Inferior parietal cortex (tissue), 1 donor: ENCODE results near the gene MUC5B.

Experiments
- DNase-seq: peaks from one replicate; pipeline ENCODE4 v3.0.0-alpha.2; 2016; ENCODE audit errors: extremely low spot score

The MUC5B gene

GRCh38 chr11:1192741-1193325 lies 30.0 kb upstream of the MUC5B start:
- no peak for DNase-seq

DNA sequence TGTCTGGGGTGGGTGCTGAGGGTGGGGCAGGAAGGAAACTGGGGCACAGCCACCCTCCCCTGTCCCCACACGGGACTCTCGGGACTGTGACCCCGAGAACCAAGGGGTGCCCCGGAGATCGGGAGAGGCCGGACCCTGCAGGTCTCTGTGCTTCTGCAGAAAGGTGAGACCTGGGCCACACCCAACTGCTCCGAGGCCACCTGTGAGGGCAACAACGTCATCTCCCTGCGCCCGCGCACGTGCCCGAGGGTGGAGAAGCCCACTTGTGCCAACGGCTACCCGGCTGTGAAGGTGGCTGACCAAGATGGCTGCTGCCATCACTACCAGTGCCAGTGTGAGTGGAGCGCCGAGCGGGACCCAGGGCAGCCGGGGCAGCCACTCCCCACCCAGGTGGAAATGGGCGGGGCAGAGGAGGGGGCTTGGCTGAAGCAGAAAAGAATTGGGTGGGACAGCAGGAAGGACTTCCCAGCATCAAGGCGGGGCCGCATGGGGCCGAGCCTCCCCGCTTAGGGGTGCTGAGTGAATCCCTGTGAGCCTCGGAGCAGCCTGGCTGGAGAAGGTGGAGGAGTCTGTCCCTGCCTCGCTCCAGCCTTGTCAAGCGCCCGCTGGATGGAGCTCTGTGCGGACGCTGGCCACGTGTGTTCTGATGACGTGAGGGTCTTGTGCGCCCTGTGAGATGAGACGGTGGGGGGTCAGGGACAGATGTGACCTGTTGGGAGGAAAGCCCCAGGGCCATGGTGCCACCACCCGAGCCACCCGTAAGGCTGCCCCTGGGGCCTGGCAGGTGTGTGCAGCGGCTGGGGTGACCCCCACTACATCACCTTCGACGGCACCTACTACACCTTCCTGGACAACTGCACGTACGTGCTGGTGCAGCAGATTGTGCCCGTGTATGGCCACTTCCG lies 29.3 kb upstream of the MUC5B start:
- no peak for DNase-seq

DNA sequence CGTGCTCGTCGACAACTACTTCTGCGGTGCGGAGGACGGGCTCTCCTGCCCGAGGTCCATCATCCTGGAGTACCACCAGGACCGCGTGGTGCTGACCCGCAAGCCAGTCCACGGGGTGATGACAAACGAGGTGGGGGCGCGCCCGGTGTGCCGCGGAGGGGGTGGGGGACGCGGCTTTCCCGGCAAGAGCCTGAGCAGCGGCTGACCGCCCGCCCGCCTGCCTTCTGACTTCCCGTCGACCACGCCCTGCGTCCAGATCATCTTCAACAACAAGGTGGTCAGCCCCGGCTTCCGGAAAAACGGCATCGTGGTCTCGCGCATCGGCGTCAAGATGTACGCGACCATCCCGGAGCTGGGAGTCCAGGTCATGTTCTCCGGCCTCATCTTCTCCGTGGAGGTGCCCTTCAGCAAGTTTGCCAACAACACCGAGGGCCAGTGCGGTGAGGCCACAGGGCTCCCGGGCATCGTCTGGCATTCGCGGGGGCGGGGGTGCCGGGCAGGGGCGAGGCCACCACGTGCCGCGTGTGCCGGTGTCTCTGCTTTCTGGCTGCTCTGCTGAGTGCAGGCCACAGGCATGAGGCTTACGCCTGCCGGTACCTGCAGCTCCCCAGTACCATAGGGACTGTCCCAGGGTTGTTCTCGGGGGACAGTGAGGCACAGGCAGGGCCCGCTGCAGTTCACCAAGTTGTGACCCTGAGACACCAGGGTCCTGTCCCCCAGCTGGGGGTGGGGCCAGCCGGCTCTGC lies 28.5 kb upstream of the MUC5B start:
- DNase-seq, result no peak

DNA sequence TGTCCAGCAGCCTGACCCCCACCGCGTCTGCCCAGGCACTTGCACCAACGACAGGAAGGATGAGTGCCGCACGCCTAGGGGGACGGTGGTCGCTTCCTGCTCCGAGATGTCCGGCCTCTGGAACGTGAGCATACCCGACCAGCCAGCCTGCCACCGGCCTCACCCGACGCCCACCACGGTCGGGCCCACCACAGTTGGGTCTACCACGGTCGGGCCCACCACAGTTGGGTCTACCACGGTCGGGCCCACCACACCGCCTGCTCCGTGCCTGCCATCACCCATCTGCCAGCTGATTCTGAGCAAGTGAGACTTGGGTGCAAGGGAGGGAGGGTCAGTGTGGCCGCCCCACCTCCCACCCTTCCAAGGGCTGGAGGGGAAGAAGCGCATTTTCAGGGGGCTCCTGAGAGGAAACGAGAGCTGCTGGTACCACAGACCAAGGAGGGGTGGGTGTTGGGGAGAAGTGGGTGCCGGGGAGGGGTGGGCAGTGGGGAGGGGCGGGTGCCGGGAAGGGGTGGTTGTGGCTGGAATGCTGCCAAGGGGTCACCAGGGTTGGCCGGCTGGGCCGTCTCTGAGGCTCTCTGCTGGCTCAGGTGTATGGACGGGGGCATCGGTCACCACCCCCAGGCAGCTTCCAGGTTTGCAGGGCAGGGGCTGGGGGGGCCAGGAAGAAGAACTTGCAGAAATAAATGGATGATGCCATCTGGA lies 27.7 kb upstream of the MUC5B start:
- no peak for DNase-seq

GRCh38 chr11:1195682-1196515 lies 27.0 kb upstream of the MUC5B start:
- DNase-seq, result no peak

GRCh38 chr11:1196516-1197391 lies 26.1 kb upstream of the MUC5B start:
- DNase-seq, result no peak

- DNase-seq, result no peak
Observed at GRCh38 chr11:1197431-1197885, 25.4 kb upstream of the MUC5B start.

DNA sequence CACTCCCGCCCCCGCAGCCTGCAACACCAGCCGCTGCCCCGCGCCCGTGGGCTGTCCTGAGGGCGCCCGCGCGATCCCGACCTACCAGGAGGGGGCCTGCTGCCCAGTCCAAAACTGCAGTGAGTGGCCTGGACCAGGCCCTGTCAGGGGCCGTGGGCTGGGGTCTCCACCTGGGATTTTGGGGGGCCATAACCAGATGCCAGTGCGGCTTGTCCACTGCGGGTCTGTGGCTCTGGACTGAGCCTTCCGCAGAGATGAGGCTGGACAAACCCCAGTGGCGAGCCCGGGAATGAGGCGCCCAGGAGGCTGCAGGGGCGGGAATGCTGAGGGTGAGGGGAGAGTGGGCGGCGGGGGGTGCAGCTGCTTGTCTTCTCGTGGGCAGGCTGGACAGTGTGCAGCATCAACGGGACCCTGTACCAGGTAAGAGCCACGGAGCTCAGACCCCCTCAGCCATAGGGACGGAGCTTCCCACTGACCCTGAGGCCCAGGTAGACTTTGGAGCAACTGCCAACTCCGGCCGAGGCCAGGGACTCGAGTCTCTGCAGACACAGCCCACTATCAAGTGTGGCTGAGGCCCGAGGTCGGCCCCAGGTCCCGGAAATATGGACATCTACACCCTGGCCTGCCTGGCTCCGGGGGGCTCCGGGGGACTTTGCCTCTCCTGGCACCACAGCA lies 24.8 kb upstream of the MUC5B start:
- no peak for DNase-seq

GRCh38 chr11:1198561-1199240 lies 24.2 kb upstream of the MUC5B start:
- DNase-seq, result no peak

- DNase-seq, result no peak
Observed at GRCh38 chr11:1199241-1199750, 23.6 kb upstream of the MUC5B start.

DNA sequence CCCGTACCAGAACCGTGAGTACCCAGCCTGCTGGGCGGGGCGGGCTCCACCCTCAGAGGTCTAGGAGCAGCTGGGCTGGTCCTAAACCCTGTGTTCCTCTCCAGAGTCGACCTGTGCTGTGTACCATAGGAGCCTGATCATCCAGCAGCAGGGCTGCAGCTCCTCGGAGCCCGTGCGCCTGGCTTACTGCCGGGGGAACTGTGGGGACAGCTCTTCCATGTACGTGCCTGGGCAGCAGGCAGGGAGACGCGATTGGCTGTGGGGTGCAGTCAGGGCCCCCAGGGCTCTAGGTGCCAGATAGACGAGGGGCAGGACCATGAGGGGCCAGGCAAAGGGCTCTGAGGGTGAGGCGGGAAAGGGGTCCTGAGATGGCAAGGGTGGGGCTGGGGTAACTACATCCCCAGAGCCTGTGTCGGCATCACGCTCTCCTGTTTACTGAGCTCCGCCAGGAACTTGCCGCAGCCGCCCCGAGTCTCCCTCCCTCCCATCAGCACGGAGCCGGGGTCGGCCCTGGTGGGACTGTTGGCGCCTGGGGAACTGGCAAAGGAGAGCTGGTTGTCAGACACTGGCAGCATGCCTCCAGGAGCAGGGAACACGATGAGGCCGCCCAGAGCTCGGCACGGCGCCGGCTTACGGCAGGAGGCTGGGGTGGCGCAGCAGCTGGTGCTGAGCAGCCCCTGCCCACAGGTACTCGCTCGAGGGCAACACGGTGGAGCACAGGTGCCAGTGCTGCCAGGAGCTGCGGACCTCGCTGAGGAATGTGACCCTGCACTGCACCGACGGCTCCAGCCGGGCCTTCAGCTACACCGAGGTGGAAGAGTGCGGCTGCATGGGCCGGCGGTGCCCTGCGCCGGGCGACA lies 22.9 kb upstream of the MUC5B start:
- DNase-seq, result no peak

DNA sequence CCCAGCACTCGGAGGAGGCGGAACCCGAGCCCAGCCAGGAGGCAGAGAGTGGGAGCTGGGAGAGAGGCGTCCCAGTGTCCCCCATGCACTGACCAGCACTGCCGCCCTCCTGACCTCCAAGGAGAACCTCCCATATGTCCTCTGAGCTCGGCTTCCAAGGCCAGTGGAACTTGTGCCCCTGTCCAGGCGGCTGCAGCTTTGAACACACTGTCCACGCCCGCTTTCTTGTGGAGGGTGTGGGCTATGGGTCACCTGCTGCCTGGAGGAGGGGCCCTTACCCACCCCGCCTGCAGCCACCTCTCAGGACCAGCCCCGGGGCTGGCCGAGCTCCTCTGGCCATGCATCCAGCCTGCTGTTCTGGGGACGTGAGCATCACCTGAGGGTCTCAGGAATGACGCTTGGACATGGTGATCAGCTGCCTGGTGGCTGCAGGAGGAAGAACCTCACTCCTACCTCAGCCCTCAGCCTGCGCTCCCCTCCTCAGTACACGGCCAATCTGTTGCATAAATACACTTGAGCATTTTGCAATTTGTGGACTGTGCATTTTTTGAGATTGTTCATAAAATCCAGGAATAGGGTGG lies 22.2 kb upstream of the MUC5B start:
- DNase-seq, result no peak

- DNase-seq, result no peak
Observed at GRCh38 chr11:1201395-1202153, 21.3 kb upstream of the MUC5B start.

GRCh38 chr11:1202154-1202775 lies 20.6 kb upstream of the MUC5B start:
- DNase-seq, result no peak

- peak; percentile 51 for DNase-seq
Observed at GRCh38 chr11:1202776-1203504, 19.9 kb upstream of the MUC5B start.
